Measurements from ENCODE around the gene POLR2E.
"Not testable (repeated sequence)": the region's sequence is repeated elsewhere in the genome, so short reads cannot be mapped to it uniquely, and the experiment has no call there.

POLR2E gene
- total RNA-seq = 78.1 to 112 (median 89.8) reads per million in 4 experiments

- peak; percentile 98 for DNase-seq
Measured at GRCh38 chr19:1094978-1095701, at the start of gene POLR2E. TSS of gene POLR2E (minus strand) at chr19:1095375. CDS start at chr19:1095315, 60 bp downstream.

GRCh38 chr19:1144741-1145140 lies 49.6 kb upstream of the POLR2E start:
- DNase-seq = no peak

DNA sequence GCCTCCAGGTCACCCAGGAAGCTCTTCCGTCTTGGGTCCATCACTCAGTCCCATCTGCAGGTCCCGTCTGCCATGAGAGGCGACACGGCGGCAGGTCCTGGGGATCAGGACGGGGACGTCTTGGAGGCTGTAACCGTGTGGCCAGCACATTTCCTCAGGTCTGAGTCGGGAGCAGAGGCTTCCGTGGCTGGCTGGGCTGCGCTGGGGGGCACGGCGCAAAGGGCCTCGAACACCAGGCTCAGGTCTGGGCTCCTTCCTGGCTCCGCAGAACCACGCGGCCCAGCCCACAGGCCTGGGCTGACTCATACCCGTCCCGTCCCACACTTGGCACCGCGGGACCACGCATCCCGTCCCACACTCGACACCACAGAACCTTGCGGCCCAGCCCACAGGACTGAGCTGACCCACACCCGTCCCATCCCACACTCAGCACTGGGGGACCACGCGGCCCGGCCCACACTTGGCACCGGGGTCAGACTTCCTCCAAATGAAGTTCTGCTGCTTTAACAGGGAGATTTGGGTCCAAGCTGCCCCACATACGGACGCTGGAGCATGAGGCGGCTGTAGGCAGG lies 48.7 kb upstream of the POLR2E start:
- DNase-seq = no peak

- DNase-seq = no peak
Measured at GRCh38 chr19:1141944-1142343, 46.8 kb upstream of the POLR2E start.

DNA sequence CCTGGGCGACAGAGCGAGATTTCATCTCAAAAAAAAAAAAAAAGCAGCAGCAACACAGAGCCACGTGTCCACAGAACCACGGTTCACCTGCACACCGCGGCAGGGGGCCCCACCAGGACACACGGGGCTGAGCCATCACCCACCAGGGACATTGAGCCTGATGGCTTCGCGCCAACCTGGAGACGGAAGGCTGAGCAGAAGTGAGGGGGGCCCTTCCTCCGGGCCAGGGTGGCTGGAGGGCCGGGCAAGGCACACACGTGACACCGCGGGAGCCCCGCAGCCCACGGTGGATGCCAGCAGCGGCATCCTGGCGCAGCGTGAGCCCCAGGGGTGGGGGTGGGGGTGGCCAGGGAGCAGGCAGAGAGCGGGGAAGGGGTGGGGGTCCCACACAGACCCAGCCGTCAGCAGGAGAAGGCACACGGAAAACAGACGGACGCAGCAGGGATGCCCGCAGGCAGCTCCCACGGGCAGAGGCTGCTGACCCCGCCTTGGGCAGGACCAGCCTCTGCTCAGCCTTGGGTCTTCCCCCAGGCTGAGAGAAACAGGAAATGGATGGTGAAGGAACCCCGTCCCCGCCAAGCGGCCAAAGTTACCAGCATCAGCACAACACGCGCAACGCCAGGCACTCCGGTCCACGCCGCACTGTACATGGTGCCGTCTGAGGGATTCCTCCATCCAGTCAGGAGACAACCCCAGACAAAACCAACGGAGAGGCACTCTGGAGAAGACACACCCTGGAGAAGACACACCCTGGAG lies 45.3 kb upstream of the POLR2E start:
- no peak for DNase-seq

DNA sequence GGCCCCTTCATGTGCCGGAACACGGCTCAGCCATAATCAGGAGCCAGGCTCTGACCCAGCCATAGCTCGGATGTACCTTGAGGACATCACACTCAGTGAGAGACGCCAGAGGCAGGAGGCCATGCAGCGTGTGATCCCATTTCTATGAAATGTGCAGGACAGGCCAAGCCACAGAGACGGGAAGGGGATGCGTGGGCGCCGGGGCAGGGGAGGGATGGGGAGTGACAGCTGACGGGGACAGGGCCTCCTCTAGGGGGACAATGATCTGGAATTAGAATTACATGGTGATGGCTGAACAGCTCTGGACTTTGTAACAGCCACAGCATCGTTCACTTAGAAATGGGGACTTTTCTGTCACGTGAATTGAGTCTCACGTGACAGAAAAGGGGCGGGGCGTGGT lies 44.0 kb upstream of the POLR2E start:
- DNase-seq = no peak

GRCh38 chr19:1138121-1138520 lies 42.9 kb upstream of the POLR2E start:
- DNase-seq = no peak

DNA sequence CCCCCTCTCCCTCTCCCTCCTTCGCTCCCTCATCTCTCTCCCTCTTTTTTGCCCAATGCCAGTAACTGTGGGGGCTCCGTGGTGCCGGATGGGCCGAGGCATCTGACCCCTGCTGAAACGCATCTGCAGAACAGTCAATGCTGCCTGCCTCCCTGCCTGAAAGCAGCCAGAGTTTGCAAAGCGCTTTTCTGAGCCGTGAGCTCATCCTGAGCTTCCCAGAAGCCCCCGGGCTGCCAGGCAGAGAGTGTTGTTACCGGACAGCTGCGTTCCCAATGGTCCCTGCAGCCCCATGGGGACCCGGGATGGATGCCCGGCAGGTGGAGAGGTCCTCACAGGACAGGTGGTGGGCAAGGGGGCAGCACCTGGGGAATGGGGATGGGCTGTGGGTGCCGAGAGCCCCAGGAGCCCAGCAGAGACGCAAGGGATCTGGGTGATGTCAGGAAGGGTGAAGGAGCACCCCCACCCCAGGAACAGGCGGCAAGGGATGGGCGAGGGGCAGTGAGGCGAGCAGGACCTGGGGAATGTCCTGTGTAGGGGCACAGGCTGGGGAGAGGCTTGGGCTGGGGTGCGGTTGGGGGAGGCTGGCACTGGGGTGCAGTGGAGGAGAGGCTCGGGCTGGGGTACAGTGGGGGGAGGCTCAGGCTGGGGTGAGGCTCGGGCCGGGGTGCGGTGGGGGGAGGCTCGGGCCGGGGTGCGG lies 41.6 kb upstream of the POLR2E start:
- no peak for DNase-seq

GRCh38 chr19:1136201-1136600 lies 41.0 kb upstream of the POLR2E start:
- no peak for DNase-seq

DNA sequence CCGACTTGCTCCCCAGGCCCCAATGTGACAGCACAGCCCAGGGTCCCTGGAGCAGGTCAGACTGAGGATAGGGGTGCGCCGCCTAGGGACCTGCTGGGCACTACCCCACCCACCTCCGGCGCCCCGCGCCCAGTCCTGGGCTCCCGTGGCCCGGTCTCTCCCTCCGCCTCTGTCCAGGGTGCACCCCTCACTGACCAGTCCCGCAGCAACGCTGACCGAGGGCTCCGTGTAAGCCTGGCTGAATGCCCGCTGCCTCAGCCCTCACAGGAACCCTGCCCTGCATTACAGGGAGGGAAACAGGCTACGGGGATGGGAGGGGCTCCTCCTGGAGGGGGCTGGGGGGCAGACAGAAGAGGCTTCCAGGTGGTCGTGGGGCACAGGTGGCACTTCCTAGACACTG lies 40.3 kb upstream of the POLR2E start:
- DNase-seq = no peak

DNA sequence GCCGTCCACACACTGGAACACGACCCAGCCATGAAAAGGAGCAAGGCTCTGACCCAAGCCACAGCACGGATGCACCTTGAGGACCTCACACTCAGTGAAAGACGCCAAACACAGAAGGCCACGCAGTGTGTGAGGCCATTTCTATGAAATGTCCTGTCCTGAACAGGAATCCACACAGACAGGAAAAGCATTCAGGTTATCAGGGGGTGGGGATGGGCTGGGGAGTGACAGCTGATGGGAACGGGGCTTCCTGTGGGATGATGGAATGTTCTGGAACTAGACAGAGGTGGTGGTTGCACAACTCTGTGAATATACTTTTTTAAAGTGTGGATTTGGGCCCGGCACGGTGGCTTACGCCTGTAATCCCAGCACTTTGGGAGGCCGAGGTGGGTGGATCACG lies 39.3 kb upstream of the POLR2E start:
- no peak for DNase-seq

GRCh38 chr19:1133471-1133929 lies 38.3 kb upstream of the POLR2E start:
- peak; percentile 29 for DNase-seq

DNA sequence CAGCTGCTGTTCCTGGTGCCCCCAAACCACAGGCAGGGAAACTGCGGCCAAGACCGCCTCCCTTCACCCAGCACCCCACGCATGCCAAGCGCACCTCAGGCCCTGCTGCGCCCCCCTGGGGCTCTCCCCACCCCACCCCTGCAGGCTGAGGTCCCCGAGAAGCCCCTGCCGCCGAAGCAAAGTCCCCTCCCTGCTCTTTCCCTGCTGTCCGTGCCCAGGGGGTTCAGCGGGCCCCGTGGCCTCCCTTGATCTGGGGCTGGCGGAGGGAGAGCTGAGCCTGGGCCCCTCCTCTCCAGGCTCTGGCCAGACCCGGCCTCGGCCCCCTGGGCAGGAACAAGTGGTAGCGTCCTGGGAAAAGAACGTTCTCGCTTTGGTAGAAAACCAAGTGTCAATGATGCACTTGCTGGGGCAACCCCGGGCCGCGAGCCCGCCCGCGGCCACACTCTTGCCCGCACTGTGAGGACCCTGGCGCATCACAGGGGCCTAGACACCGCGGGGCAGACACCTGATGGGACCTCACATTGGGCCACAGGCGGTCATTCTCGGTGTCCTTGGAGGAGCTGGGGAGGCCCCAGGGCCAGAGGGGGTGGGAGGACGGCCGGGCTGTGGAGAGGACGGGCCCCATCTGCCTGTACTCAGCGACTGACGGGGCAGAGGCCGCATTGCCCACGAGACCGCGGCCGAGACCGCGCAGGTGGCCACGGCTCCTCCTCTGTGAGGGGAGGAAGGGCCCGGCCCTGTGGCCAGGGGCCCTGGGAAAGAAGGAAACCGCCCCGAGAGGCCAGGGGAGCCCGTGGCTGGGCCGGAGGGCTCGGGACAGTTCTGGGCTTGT lies 37.6 kb upstream of the POLR2E start:
- DNase-seq = peak; percentile 24

GRCh38 chr19:1131718-1132551 lies 36.8 kb upstream of the POLR2E start:
- DNase-seq = peak; percentile 67

GRCh38 chr19:1130771-1131717 lies 35.9 kb upstream of the POLR2E start:
- DNase-seq = no peak

DNA sequence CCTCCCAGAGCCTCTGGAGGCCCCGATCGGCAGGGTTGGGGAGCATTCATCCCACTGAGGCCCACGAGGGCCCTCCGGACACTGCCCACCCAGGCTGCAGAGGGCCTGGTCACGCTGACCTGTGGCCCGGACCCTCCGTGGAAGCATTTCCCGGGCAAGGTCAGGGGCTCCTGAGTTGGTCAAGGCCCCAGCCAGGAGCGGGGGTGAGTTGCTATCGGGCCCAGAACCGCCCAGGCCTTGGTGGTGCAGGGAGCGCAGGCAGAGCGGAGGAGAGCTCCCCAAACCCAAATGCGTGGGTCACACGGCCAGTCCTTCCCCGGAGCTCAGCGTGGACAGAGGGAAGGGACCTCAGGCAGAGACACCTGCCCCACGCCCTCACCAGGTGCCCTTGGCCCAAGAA lies 34.4 kb upstream of the POLR2E start:
- DNase-seq = no peak

DNA sequence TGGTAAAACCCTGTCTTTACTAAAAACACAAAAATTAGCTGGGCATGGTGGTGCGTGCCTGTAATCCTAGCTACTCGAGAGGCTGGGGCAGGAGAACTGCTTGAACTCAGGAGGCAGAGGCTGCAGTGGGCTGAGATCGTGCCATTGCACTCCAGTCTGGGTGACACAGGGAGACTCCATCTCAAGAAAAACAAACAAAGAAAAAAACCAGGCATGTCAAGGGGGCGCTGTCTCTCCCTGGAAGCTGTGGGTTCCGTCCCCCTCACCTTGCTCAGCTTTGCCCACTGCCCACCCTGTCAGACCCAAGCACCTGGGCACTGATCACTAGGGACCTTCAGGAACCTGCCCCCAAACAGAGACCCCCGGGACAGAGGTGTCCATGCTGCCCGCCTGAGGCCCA lies 33.9 kb upstream of the POLR2E start:
- DNase-seq = not testable (repeated sequence)

DNA sequence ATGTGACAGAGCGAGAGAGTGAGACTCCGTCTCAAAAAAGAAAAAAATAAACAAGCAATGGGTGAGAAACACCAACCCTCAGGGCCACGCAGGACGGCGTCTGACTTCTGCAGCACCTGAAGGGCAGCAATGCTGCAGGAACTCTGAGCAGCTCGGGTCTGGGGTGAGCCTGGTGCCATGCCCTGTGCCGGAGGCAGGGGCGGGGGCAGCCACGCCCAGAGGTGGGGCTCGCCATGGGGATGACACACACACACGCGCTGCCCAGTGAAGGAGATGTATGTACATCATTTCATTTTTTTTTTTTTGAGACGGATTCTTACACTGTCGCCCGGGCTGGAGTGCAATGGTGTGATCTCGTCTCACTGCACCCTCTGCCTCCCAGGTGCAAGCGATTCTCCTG lies 32.9 kb upstream of the POLR2E start:
- DNase-seq = no peak

- DNase-seq = no peak
Measured at GRCh38 chr19:1126984-1127760, 32.0 kb upstream of the POLR2E start.
